Measurements from ENCODE around the gene UST.
"Not testable (repeated sequence)": the region's sequence is repeated elsewhere in the genome, so short reads cannot be mapped to it uniquely, and the experiment has no call there.

Gene UST

DNA sequence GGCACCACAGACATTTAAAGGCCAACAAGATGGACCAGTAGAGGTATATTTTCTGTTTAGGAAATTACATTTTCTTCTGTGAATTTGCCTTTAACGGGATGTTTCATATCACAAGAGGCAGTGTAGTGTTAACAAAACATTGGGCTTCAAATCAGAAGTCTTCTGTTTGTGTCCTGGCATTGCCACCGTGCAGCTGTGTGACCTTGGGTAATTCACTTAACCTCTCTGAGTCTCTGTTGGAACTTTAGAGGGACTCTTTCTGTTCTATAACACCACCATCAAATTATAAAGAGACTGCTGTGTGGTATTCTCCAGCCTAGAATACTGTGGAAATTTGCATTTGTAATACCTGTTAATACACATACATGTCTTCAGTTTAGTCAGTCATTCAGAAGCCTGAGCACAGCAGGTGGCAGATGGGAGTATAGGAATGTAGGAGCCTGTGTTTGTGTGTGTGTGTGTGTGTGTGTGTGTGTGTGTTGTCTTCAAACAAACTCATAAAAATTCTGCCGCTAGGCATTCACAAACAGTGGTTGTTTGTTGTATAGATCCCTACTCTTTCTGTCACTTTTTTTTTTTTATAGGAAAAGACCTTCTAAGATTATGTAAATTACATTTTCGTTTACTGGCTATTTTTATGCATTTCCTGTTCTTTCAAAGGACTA lies 22.6 kb downstream of the UST start:
- FAIRE-seq = no peak

DNA sequence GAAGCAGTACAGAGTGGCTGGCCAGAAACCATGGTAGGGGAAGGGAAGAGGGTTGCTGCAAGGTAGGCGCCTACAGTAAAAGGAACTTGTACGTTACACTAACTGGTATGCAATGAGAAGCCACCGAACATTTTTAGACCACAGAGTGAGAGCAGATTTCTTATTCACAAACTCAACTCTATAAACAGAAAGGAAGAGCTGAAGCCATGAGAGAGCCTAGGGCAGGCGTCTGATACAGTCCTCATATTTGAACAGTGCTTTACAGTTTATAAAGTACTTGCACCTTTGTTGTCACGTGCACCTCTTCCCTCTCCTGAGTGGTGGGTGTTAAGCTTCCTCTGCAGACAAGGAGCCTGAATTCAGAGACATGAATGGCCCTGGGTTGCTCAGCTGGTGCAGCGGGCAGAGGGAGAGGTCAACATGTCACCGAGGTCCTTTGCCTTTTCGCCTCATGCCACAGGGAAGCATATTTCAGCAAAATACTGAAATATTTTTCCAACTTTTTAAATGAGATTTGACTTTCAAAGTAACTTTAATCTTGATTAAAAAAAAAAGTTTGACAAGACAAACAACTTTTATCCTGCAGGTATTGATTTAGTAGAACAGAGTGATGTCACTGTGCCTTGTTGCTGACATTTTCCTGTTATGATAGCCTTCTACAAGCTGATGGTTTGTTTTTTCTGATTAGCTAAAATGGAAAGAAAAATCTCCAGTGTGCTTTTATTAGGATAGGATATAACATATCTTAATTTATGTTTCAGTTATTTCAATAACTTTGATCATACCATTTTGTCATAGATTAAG lies 23.8 kb downstream of the UST start:
- no peak for FAIRE-seq

DNA sequence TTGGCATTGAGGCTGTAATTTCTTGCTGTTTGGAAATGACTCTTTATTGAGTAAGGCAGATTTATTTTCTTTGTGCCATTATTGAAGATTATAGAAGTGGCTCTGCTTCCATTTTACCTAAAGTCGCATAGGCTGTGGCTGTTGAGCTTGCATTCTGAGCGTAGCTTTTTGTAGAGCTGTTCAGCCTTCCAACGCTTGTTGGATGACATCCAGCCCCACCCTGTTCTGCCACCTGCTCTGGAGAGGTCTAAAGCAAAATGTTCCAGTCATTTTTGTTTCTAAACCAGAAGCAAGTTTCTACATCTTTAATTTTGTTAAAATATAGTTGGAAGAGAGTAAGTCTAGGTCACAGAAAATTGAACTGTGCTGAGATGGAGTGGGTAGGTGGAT lies 24.4 kb downstream of the UST start:
- no peak for FAIRE-seq

DNA sequence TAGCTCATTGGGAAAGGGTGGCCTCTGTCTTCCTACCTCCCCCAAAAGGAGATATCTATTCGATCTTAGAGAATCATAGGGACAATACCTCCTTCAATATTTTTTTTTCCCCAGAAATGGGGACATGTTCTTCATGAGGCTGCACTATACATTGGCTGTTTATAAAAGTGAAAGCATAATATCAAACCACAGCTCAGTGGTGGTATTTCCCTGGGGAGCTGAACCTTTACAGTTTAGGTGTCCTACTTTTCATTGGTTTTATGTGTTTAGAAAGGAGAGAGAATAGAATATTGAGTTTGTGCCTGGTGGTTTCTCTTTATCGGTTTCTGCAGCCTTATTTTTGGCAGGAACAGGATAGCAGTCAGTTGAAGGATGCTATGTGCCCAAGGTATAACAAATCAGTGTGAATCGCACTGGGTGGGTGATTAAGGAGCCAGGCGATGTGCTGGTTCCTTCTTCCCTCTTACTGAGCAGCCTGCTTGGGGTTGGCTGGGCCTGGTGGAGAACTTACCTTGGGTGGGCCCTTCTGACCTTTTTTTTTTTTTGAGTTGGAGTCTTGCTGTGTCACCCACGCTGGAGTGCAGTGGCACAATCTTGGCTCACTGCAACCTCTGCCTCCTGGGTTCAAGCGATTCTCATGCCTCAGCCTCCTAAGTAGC lies 25.2 kb downstream of the UST start:
- no peak for FAIRE-seq

DNA sequence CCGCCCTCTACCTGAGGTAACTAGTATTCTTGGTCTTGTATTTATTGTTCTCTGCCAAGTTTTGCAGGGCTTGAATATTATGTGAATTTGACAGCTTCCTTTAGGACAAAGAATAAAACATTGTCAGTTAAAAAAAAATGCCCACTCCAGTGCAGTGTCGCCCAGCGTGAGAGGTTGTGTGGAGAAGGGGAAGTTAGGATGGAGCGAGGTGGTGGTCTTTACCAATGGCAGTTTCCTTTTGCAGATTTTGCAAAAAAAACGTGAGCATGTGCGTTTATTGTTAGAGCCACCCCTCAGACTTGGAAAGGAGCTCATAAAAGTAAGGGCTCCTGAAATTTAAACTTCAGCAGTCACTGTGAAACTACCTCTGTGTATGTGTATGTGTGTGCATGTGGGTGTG lies 28.3 kb downstream of the UST start:
- no peak for FAIRE-seq

DNA sequence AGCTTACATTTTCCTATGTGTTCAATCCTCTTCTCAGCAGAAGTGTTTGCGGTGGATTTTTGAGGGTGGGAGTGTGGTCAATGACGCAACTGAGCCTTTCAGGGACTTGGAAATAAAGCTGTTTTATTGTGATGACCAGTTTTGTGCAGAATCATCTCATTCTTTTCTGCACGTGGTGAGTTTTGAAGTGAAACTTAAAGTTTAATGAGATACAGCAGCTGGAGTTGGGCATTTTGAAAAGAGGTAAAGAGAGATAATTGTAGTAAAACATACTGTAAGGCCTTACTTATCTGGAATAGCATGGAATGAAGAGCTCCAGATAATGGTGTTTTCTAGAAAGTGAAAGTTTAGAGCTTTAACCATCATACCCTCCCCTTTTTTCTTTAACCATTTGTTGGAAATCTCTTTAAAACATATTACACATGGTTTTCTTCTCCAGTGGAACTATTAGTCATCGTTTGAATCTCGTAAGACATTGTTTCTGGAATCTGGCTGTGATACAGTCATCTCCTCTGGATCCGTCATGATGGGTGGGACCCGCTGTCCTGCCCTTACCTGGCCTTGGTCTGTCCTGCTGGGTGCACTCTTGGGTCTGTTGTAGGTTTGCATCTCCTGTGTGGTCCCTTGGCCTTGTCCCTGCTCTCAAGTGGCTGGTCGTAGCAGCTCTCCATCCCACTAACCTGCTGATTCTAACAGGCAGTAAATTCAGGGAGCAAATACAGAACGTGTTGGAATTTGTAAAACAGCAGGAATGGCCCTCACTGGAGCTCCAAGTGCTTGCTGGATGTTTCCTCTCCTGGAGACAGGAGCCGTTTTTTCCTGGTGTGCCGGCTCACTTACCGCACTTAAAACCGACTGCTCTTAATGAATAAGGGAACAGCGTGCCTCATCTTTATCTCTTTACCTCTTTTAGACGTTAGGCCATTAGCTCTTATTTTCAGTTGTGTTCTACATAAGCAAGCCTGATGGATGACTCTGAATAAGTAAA lies 29.8 kb downstream of the UST start:
- no peak for FAIRE-seq

DNA sequence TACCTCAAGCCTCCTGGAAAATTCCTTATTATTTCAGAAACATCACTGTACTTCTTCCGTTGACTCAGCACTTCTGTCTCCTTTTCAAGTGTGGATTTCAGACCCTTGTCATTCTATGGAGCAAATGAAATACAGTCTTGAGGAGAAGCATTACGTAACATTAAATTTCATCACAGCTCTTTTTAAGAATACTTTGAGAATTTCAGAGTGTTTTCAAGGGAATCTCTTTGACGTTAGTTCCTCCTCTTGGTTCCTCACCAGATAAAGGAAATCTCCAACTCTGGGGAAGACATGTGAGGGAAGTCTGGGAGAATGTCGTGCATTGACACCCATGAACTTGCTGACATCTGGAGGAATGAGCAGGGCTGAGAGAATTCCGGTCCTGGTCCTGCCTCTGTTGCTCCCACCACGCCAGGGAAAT lies 32.3 kb downstream of the UST start:
- FAIRE-seq = no peak

DNA sequence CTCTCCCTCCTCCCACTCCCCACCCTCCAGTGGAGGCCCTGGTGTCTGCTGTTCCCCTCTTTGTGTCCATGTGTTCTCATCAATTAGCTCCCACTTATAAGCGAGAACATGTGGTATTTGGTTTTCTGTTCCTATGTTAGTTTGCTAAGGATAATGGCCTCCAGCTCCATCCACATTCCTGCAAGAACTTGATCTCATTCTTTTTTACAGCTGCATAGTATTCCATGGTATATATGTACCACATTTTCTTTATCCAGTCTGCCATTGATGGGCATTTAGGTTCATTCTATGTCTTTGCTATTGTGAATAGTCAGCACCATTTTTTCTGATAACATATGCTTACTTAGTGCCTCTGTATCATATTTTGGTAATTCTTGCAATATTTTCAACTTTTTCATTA lies 33.6 kb downstream of the UST start:
- FAIRE-seq = not testable (repeated sequence)

DNA sequence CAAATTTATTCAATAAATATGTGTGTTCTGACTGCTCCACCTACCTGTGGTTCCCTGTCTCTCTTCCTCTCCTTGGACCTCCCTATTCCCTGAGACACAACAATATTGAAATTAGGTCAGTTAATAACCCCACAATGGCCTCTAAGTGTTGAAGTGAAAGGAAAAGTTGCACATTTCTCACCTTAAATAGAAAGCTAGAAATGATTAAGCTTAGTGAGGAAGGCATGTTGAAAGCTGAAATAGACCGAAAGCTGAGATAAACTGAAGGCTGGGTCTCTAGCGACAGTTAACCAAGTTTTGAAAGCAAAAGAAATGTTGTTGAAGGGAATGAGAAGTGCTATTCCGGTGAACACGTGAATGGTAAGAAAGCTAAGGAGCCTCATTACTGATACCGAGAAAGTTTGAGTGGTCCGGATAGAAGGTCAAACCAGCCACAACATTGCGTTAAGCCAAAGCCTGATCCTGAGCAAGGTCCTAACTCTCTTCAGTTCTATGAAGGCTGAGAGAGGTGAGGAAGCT lies 34.1 kb downstream of the UST start:
- FAIRE-seq = no peak

DNA sequence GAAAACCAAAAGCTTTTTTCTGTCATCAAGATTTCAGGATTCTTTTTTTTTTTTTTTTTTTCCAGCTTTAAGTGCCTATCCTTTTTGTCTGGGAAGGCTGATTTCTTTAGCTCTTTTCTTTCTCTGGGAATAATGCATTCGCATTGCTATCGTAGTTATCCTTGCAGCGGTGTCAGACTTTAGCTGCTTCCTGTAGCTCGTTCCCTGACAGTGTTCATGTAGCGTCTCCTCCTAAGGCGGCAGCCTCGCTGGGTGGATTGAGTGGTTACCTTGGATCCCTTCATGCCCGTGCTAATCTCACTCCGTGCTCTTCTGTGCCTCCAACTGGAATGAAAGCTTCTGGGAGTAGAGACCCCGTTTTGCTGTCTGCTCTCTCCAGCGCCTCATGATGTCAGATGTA lies 43.1 kb downstream of the UST start:
- no peak for FAIRE-seq

DNA sequence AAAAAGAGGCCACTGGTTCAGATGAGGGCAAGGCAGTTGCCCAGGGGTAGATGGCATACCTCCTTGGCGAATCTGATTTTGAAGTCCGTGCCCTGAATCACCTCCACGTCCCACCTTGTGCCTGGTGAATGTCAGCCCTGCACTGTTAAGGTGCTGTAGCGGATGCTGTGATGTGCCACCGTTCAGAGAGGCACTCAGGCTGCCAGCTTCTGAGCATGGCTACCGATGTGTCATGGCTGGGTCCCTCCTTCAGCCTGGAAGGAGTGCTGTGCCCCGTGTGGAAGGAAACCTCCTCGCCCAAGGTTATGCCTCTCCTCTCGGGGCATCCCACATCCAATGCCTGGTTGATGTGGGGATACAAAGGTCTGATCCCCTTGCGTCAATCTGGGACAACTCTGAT lies 43.6 kb downstream of the UST start:
- no peak for FAIRE-seq

DNA sequence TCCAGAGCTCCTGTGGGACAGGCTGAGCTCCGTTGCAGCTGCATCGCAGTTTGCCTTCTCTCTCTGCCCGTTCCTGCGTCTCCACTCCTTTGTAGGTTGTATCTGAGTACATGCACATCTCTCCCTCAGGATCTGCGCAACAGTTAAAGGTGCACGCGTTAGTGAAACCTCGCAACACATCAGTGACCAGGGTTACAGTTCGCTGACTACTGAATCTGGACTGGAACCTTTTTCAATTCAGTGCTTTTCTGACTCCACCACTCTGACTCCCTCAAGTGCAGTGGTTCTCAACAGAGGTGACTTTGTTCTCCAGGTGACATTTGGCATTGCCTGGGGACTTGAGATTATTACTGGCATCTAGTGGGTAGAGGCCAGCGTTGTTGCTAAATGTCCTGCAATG lies 44.0 kb downstream of the UST start:
- no peak for FAIRE-seq

DNA sequence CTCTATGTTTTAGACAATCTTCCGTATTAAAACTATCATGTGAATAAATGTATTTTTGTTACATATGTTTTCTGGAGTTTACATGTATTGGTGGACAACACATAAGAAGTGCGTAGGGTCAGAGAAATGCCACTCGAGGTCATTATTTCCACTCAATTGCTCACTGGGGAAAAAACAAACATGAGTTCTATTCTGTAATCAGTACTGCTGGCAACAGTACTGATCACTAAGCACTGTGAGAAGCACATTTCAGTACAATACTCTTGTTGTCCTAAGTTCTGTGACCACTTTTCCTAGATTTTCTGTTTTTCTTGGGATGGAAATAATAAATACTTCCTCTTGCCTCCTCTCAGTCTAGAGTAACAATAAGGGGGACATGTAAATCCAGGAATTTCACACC lies 44.5 kb downstream of the UST start:
- no peak for FAIRE-seq

DNA sequence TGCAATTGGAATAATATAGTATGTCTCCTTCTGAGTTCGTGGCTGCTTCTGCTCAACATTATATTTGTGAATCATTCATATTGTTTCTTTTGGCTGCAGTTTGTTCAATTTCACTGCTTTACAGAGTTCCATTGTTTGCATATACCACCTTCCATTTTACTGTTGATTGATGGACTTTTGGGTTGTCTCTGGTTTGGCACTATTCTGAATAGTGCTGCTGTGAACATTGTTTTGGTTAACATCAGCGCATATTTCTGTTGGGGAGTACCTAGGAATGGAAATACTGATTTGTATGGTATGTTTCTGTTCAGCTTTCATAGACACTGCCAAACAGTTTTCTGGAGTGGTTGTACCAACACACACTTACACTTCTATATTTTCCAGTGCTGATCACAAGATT lies 46.9 kb downstream of the UST start:
- FAIRE-seq = no peak

DNA sequence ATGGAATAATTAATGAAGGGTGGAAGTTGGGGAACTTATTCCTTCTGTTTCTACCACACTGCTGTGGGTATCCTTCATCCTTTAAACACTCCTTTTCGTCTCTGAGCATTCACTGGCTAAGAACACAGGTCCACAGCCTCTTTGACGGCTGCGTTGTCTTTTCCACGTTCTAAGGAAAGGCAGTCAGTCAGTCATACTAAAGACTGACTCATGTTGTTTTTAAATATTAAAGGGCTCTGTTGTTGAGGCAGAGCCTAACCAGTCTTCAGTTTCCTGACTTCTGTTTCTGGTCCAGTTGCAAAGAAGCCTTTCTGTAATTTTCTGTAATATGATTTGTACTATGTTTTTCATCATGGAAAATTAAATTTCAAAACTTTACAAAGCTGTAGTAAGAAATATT lies 48.0 kb downstream of the UST start:
- no peak for FAIRE-seq

DNA sequence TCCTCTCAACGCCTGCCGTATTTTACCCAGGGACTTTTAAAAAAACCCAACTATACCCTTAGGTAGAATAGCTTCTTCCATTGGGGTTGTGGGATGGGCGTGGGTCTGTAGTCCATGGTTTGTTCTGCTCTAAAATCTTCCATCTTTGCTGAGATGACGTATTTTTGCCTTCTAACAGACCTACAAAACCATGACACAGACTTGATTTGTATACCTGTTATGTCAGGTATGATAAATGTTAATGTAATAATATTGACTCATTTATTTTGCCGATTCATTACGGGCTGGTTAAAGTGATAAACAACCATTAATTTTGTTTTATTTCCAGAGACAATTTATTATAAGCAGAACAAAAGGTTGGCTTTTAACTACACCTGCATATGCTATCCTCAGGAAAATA lies 48.7 kb downstream of the UST start:
- FAIRE-seq = no peak

DNA sequence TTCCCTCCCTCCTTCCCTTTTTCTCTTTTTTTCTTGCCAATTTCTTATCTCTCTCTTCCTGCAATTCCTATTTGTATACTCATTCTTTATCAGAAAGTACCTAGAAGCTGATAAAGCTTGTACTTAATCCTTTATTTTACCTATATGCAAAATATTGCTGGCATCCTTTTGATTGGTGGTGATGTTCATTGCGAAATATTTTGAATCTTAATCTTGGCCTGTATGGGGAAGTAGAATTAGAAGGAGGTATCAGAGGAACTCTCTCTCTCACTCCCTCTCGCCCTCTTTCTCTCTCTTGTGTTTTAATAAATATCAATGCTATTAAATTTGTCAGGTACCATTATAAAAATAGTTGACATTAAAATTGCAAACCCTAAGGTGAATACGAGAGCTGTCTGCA lies 52.8 kb downstream of the UST start:
- no peak for FAIRE-seq

DNA sequence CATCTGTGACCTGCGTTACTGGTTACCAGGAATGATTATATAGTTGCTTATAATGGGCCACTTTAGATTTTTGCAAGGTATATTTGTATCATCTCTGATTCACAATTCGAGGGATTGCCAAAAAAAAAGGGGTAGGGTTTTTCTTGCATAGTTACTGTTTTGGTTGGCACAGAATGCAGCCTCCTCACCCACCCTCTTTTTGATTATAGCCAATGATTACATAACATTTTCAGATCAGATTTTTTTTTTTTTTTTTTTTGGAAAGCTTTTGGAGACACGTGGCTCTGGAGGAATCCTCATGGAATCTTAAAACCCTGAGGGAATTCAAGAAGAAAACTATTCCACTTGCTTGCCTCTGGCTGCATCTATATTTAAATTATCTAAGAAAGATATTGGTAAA lies 53.7 kb downstream of the UST start:
- no peak for FAIRE-seq

DNA sequence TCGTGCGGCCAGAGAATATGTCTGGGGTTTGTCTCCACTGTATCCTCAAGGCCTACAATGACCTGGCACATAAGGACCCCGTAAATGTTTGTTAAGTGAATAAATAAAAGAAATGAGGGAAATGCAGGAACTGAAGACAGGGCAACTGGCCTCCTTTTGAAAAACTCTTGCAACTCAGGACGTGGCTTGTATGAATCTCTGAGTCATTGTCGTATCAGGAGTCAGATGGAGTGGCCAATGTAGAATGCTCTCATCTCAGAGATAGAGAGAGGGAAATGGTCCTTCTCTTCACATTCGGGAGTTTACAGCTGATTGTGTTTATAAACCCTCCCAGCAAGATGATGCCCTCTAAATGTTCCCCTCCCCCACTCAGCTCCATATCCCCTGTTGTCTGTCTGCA lies 57.1 kb downstream of the UST start:
- FAIRE-seq = no peak

DNA sequence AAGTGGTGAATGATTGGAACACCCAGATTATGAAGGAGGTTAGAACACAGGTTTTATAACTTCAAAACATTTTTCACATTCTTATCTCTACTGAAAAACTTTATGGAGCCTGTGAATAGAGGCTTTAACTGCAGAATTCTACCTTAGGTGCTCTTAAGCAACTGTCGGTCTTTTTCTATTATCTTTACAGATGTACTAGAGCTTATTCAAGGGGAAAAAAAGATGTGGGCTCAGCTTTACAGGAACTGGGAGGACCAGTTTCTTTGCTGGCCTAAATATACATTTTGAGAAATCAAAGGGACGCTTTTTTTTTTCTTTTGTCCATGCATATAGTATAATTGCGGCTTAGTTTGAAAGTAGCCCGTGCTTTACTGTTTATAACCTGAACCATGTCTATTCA lies 58.9 kb downstream of the UST start:
- no peak for FAIRE-seq

DNA sequence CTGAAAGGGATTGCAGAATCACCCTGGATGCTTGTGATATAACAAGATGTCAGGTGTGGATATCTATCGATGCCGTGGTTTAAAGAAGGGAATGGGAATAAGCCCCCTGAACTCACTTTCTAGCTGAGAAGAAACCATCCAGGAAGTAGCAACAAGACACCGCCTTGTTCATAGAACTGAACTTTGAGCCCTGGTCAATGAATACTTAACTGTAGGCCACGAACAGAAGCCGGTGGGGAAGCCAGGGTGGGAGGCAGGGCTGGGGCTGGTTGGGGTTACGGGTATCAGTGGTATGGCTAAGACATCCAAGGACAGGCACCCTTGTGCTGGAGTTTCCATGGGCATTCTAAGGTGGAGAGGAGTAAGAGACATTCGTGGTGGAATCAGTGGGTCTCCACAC lies 61.0 kb downstream of the UST start:
- no peak for FAIRE-seq

DNA sequence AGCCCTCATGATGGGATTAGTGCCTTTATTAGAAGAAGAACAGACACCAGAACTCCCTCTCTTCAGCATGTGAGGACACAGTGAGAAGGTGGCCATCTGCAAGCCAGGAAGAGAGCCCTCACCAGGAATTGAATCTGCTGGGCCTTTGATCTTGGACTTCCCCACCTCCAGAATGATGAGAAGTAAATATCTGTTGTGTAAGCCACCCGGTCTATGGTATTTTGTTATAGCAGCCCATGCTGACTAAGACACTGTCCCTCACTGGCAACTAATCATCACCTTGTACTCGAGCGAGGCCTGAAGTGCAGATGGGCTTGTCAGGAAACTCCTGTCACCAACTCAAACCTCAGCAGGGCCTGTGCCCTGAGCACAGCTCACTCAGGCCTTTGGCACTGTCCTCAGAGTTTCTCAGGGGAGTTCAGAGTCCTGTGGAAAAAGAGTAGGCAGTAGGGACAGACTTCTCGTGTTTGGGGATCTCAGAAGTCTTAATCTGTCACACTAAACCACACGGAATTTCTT lies 62.0 kb downstream of the UST start:
- no peak for FAIRE-seq

DNA sequence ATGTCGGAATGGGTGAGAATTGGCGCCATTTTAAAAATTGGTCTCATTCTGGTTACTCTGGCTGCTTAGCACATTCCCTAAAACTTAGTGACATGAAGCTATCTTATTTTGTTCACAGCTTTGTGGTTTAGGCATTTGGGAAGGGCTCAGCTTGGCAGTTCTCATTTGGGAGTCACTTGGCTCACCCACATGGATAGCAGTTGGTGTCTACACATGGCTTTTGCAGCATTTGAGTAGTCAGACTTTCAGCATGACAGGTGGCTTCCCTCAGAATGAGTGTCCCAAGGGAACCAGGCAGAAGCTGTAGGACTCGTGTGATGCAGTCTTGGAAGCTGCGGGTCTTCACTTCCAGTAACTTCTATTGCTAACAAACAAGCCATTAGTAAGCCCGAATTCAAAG lies 64.6 kb downstream of the UST start:
- FAIRE-seq = no peak
